Ureter (tissue), 1 donor: ENCODE measurements around the gene CDC6. TPM values are rescaled to one million over a fixed set of nuclear protein-coding genes. Genes with fewer than 3 reads are reported as not detected.

Experiments
- DNase-seq: peaks from one replicate; pipeline ENCODE4 v3.0.0-alpha.2; 2020; ENCODE audit warnings: low spot score
- total RNA-seq: library from RNA; stranded (reverse); gene quantifications from one replicate; pipeline ENCODE4 v1.2.4, GENCODE V29; 2023
- donor health status: DM: yes; HTN: yes; CAD: no.

Gene CDC6
- total RNA-seq, 1 donor from 2014 or later: 3.1 TPM

DNA sequence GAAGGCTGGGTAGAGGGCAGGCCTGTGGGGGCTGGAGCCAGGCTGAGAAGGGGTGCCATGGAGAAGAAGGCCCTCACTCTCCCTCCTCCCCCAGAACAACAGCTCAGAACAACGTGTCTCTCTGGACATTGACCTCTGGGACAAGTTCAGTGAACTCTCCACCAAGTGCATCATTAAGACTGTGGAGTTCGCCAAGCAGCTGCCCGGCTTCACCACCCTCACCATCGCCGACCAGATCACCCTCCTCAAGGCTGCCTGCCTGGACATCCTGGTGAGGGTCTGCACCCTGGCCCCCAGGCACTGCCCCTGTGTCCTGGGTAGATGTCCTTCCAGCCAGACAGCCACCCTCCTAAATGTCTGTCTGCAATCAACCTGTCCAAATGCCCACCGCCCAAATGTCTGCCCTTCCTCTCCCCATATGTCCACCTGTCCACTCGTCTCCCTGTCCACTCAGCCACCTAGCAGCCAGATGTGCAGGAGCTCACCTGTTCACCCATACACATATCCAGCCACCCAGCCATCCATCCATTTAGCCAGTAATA, 64.6 kb downstream of the CDC6 start:
- DNase-seq: no peak

GRCh38 chr17:40352779-40353394, 65.2 kb downstream of the CDC6 start:
- no peak for DNase-seq

Other genes with a start within 250 kb of the CDC6 start
- 87.9 TPM for gene MED24, start 233.5 kb upstream of the CDC6 start, total RNA-seq
- gene THRA, start 224.9 kb upstream of the CDC6 start, total RNA-seq: 54.7 TPM
- 26.0 TPM for gene NR1D1, start 187.3 kb upstream of the CDC6 start, total RNA-seq
- gene MSL1, start 165.9 kb upstream of the CDC6 start, total RNA-seq: 91.3 TPM
- 121 TPM for gene CASC3, start 147.3 kb upstream of the CDC6 start, total RNA-seq
- 138 TPM for gene RAPGEFL1, start 110.4 kb upstream of the CDC6 start, total RNA-seq
- 39.6 TPM for gene WIPF2, start 68.6 kb upstream of the CDC6 start, total RNA-seq
- 34.9 TPM for gene RARA, start 21.3 kb downstream of the CDC6 start, total RNA-seq
- 2.0 TPM for gene GJD3, start 76.9 kb downstream of the CDC6 start, total RNA-seq
- gene TOP2A, start 130.0 kb downstream of the CDC6 start, total RNA-seq: 2.9 TPM
- gene IGFBP4, start 155.6 kb downstream of the CDC6 start, total RNA-seq: 505 TPM
- 53.1 TPM for gene TNS4, start 213.7 kb downstream of the CDC6 start, total RNA-seq